OCI-LY7 (cell line): ENCODE data around the gene INTS13.

Experiments
- CTCF ChIP-seq: fragments of 200-600 bp; sonication (generic); conservative IDR thresholded peaks from 2 replicates; pipeline ENCODE4 v1.5.1; 2014; ENCODE audit warnings: mild to moderate bottlenecking, antibody characterized with exemption, low read length, moderate library complexity, mixed read lengths
- EZH2phosphoT487 ChIP-seq: fragments of 200-600 bp; sonication (generic); IDR thresholded peaks from 2 replicates; pipeline ENCODE4 v1.6.1; 2018; ENCODE audit warnings: low read depth, borderline replicate concordance, mild to moderate bottlenecking, mixed run types, antibody characterized with exemption, low read length, moderate library complexity, mixed read lengths

- TF ChIP-seq CTCF (no peak), EZH2phosphoT487 (no peak)
Measured at GRCh38 chr12:26937863-26938700, at the start of gene INTS13, which contains the start of gene FGFR1OP2.
